Spleen (tissue), 7 donors: Measurements from ENCODE around the gene TSPAN19.

Experiments used
- CTCF ChIP-seq, 11 experiments: fragments of 200-600 bp in 7 of 11; fragments of 450-650 bp in 4 of 11; sonication (generic) in 4 of 11; IDR thresholded peaks in 8 of 11; conservative IDR thresholded peaks in 3 of 11; 1 replicate in 7 of 11; 2 replicates in 4 of 11; pipeline versions ENCODE4 v1.4.0 to v1.8.0; 2016 to 2021; ENCODE audit warnings: antibody characterized with exemption in 11 of 11, inconsistent platforms in 4 of 11, mild to moderate bottlenecking in 1 of 11
- POLR2AphosphoS5 ChIP-seq, 3 donors: sonication (generic); formaldehyde crosslinking; IDR thresholded peaks; one replicate each; pipeline ENCODE4 v1.5.1; 2017; ENCODE audit warnings: antibody characterized with exemption in 3 of 3
- donor health status: DM: no; HTN: no; CAD: no; lungs with moderate emphysema.
- donor health status: DM: no; HTN: no; CAD: no.
- donor health status: DM: no; HTN: no; CAD: no.

GRCh38 chr12:84983289-84983688, 52.8 kb downstream of the TSPAN19 start:
- TF ChIP-seq CTCF (IDR thresholded peaks at IDR 0.05 in 8 of 11, conservative IDR thresholded peaks at IDR 0.05 in 3 of 11) (no peak), POLR2AphosphoS5 (IDR thresholded peaks at IDR 0.05) (no peak)
